SHP77 (cell line): ENCODE measurements around the gene CACNA1I.

Source experiments
- DNase-seq, 2 experiments: peaks; one replicate each; lab custom pipeline; 2025; lab: John Stamatoyannopoulos, UW

Gene CACNA1I

DNA sequence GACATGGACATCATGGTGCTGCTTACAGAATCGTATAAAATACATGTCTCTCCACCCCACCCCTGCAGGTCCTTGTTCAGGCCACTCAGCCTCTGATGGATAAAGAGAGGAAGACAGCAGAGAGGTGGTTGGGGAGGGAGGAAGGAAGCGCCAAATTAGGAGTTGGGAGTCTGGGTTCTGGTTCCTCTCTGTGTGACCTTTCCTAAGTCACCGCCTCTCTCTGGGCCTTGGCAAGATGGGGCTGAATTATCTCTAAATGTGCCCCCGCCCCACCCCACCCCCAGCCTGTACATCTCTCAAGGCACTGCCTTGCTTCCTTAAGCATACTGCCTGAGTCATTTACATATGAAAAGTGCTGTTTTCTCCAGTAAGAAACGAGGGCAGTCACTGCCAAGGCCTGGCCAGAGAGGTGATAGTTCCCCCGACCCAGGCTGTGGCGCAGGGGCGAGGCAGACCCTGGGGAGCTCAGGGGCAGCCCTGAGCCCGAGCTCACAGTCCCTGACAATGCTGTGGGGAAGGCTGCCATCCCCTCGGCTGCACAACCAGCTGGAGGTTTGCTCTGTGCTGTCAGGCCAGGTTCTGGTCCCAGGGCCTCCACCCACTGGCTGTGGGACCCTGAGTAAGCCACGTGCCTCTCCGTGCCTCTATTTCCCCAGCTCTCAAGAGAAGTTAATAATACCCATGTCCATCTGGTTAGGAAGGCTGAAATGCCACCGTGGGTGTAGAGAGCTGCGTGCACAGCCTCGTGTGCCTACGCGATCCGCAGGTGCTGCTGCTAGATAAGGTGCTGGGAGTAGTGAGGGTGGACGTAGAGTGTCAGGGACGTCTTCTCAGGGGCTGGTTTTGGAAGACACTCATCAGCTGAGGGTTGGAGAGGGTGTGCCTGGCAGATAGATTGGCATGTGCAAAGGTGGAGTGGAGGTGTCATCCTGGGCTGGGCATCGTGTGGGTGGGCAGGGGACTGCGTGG lies 55.3 kb downstream of the CACNA1I start:
- no peak for DNase-seq

DNA sequence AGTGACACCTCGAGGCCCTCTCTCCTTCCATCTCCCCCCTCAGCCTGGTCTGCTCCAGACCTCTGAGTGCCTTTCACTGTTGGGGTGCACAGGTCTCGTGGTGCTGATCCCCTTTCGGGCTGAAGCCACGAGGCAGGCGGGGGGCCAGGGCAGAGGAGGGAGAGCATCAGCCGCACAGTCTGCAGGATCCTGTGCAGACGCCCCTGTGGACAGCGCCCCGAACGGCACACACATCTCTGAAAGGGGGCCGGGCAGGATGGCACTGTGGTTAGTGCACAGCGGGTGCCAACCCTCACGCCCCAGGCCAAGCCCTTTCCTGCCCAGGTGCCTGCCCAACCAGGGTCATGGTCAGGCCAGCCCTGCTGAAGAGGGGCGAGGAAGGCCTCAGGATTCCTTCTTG lies 56.7 kb downstream of the CACNA1I start:
- DNase-seq, result no peak

GRCh38 chr22:39627865-39628562 lies 57.5 kb downstream of the CACNA1I start:
- DNase-seq, result no peak

DNA sequence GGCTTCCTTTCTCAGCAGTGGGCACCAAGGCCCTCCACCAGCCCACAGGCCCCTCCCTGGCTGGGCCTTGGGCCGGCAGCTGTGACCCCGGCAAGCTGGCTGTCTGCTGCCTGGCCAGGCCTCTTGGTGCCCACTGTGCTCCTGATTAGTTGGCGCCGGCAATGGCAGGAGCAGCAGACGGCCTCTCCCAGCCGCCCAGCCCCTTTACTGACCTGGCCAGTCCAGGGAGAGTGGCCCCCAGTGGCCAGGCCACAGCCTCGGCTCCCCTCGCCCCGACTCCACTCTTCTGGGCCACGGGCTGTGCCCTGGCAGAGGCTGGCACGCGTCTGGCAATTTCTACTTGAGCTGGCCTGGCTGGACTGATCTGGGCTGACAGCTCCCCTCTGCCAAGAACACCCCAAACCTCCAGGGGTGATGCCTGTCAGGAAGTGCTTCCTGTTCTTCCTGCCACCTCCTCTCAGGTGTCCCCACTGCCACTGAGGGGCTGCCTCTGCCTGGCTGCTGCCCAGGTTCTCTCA lies 58.1 kb downstream of the CACNA1I start:
- DNase-seq, result no peak

DNA sequence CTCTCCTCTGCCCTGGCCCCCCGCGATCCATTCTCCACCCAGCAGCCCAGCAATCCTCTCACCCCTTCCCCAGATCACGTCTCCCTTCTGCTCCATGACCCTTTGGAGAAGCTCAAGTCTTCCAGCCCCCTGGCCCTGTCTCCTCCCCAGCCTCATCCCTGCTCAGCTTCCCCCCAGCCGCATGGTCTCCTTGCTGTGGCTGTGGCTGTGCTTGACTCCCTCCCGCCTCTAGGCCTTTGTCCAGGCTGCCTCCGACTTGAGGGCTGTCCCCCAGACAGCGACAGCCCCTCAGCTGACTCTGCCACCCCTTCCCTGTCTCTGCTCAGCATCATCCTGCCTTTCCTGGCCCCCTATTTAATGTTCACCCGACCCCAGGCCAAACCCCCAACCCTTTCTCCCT lies 59.3 kb downstream of the CACNA1I start:
- DNase-seq, result no peak

GRCh38 chr22:39630721-39631120 lies 60.2 kb downstream of the CACNA1I start:
- DNase-seq, result no peak

- DNase-seq, result no peak
Observed at GRCh38 chr22:39631381-39632286, 61.1 kb downstream of the CACNA1I start.

GRCh38 chr22:39634530-39635405 lies 64.2 kb downstream of the CACNA1I start:
- peak in 1 of 2 experiments; percentile 25 for DNase-seq

DNA sequence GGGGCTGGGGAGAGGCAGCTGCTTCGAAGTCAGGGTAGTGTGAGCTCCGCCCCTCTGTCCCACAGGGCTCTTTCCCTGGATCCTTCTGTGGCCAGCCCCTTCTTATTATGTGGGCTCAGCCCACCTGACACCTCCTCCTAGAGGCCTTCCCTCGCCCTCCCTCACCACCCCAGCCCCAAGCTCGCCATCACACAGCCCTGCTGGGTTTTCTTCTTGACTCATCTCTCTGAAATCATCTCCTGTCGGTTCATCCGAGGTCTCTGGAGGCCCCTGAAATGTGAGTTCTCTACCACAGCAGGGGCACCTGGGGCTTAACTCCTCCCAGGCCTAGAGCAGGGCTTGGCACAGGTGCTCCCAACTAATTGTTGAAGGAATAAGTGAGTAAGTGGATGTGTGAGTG lies 65.2 kb downstream of the CACNA1I start:
- DNase-seq, result no peak

- no peak for DNase-seq
Observed at GRCh38 chr22:39638958-39639357, 68.4 kb downstream of the CACNA1I start.

DNA sequence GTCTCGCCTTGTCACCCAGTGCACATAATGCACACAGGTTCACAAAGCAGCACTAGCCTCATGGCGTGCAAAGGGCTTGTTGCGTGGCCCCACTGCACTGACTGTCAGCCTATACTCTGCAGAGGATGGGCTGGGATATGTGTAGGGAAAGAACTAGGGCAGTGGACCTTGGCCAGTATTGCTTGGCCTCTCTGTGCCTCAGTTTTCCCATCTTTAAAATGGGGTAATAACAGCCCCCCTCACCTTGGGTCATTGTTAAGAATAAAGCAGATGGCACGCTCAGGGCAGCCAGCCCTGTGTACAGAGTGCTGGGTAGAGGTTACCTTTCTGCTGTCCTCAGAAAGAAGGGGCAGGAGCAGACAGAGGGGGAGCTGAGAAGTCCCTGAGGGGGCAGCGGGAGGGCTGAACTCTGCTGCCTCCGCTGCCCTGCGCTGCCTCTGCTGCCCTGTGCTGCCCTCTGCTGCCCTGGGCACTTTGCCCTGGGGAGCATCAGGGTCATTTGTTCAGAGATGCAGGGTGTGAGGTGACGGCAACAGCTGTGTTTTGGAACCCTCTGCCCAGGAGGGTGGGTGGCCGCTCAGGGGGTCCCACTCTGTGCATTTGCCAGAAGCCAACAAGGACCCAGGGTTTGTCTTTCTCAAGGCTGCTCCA lies 71.2 kb downstream of the CACNA1I start:
- no peak for DNase-seq

- DNase-seq, result no peak
Observed at GRCh38 chr22:39643311-39644083, 72.9 kb downstream of the CACNA1I start.

GRCh38 chr22:39645532-39645931 lies 75.0 kb downstream of the CACNA1I start:
- DNase-seq, result no peak

- no peak for DNase-seq
Observed at GRCh38 chr22:39646398-39647063, 76.0 kb downstream of the CACNA1I start.

- DNase-seq, result no peak
Observed at GRCh38 chr22:39647836-39648629, 77.5 kb downstream of the CACNA1I start.

GRCh38 chr22:39648630-39648950 lies 78.0 kb downstream of the CACNA1I start:
- no peak for DNase-seq

- DNase-seq, result no peak
Observed at GRCh38 chr22:39649500-39650089, 79.0 kb downstream of the CACNA1I start.
